Testis (tissue), 3 donors: ENCODE results near the gene SDF4. TPM values are rescaled to one million over a fixed set of nuclear protein-coding genes. Genes with fewer than 3 reads are reported as not detected.

Experiments used
- DNase-seq: peaks from one replicate; pipeline ENCODE4 v3.0.0-alpha.2; 2019
- H3K27ac ChIP-seq, 2 donors: fragments of 200-600 bp; sonication (generic); one replicate each; pipeline ENCODE4 v1.5.1; 2019
- H3K27me3 ChIP-seq: fragments of 200-600 bp; sonication (generic); one replicate; pipeline ENCODE4 v1.5.1; 2019
- H3K36me3 ChIP-seq: fragments of 200-600 bp; sonication (generic); one replicate; pipeline ENCODE4 v1.5.1; 2017; ENCODE audit warnings: low read depth; ENCODE audit errors: missing control alignments
- H3K4me1 ChIP-seq: fragments of 200-600 bp; sonication (generic); one replicate; pipeline ENCODE4 v1.5.1; 2019
- H3K4me3 ChIP-seq, 2 donors: fragments of 200-600 bp; sonication (generic); one replicate each; pipeline ENCODE4 v1.5.1; 2017 to 2019
- H3K9me3 ChIP-seq: fragments of 200-600 bp; sonication (generic); one replicate; pipeline ENCODE4 v1.5.1; 2017
- POLR2A ChIP-seq: fragments of 450-650 bp; IDR thresholded peaks from one replicate; pipeline ENCODE4 v1.6.1; 2017; ENCODE audit warnings: antibody characterized with exemption, mild to moderate bottlenecking, moderate library complexity
- WGBS, 2 donors: methylation state at CpG; one replicate each; pipeline ENCODE4 v1.1.5; 2018; 5-methylcytosine and 5-hydroxymethylcytosine counted together
- intact Hi-C: fragments of 100-400 bp; cut with DNase I; formaldehyde crosslinking; loops from one replicate; pipeline ENCODE4 v1.15.1; 2023; ENCODE audit warnings: low total_unique reads
- polyA plus RNA-seq: library from polyadenylated mRNA; stranded (reverse); fragments of 350-450 nt; fragmentation: Illumina TruSeq; extraction: RNeasy Lipid Tissue Mini Kit (QIAGEN cat#74804); gene quantifications from one replicate; pipeline ENCODE4 v1.2.3, GENCODE V29; 2014; ENCODE audit warnings: low read depth, low replicate concordance; ENCODE audit not compliant: insufficient read depth
- total RNA-seq, 2 donors: library from RNA; depleted of rRNA; stranded (reverse); fragments of >200 nt; gene quantifications; one replicate each; pipeline ENCODE4 v1.2.3, GENCODE V29; 2016
- TF ChIP-seq, protein P1 (sequence below), 3 experiments: fragments of 450-650 bp in 2 of 3; fragments of 200-600 bp in 1 of 3; sonication (generic) in 1 of 3; IDR thresholded peaks; one replicate each; pipeline ENCODE4 v1.5.1; 2016 to 2019; ENCODE audit warnings: antibody characterized with exemption in 3 of 3, mild to moderate bottlenecking in 2 of 3, moderate library complexity in 1 of 3

The SDF4 gene
- total and polyA plus RNA-seq, 3 donors from 2014 or later = 146 to 167 (median 158) TPM

DNA sequence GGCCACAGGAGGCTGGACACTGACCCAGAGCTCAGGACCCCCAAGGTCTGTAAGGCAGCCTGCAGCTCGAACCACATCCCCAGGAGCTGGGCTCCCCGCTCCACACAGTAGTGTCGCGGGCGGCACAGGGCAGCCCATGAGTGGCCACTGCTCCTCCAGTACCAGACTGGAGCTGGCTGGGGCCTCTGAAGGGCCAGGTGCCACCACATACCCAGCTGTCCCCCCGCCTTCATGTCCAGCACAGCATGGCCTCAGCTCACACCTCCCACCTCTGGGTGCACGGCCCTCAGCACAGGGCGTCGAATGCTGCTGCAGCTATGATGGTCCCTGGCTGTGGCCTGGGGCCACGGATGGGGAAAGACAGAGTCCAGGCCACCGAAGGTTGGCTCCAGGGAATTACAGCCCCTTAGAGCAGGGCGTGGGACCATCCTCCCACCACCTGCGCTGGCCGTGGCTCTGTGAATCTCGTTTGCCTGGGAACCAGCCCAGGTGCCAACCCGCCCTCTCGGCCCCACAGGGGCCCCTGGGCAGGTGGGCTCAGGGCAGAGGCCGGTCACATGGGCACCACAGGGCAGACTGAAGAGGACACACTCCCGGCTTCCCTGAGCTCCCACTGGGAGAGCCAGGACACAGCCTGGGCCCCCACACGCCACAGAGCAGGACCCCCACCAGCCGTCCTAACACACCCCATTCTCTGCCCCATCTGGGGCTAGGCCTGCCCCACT, 15.8 kb downstream of the SDF4 start:
- no peaks in the 10 kb centered on the region for H3K9me3 ChIP-seq
- DNase-seq = no peak
- 91% methylated on average over 8 to 21 of the region's 21 CpGs for WGBS, 2 donors
- H3K4me3 ChIP-seq = no peak overlapping the region
- TF ChIP-seq POLR2A = no peak
- TF ChIP-seq, protein P1, sequence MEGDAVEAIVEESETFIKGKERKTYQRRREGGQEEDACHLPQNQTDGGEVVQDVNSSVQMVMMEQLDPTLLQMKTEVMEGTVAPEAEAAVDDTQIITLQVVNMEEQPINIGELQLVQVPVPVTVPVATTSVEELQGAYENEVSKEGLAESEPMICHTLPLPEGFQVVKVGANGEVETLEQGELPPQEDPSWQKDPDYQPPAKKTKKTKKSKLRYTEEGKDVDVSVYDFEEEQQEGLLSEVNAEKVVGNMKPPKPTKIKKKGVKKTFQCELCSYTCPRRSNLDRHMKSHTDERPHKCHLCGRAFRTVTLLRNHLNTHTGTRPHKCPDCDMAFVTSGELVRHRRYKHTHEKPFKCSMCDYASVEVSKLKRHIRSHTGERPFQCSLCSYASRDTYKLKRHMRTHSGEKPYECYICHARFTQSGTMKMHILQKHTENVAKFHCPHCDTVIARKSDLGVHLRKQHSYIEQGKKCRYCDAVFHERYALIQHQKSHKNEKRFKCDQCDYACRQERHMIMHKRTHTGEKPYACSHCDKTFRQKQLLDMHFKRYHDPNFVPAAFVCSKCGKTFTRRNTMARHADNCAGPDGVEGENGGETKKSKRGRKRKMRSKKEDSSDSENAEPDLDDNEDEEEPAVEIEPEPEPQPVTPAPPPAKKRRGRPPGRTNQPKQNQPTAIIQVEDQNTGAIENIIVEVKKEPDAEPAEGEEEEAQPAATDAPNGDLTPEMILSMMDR (IDR thresholded peaks at IDR 0.05) = no peak
- H3K4me1 ChIP-seq = peaks cover 3% of the 10 kb centered on the region
- intact Hi-C loops = no loop called here
- H3K36me3 ChIP-seq = no peaks in the 10 kb centered on the region
- H3K27me3 ChIP-seq = no peaks in the 10 kb centered on the region
- no peak overlapping the region for H3K27ac ChIP-seq

DNA sequence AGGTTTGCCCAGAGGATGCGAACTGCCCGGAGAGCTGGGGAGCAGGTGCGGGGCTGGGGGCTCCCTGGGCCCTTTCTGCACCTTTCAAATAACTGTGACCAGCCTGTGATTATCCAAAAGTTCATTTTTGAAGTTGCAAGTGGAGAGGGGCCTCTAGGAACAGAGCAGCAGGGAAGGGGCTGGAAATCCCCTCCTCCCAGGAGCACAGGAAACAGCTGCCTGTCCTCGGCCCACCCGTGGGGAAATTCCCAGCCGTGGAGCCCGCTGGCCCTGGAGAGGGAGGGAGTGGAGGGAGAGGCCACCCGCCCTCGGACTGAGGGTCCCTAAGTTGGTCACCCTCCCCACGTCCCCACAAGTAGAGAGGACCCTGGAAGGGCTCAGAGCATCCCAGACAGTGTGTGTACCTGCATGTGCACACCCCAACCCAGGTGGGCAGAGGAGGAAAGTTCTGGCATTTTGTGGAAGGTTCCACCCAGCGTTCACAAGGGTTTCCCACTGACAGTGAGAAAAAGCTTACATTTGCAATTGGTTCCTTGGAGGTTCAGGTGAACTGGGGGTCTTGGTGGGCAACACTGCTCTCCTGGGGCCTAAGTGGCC, 16.6 kb downstream of the SDF4 start:
- H3K27me3 ChIP-seq = no peaks in the 10 kb centered on the region
- peaks cover 3% of the 10 kb centered on the region for H3K4me1 ChIP-seq
- DNase-seq = no peak
- intact Hi-C loops = no loop called here
- H3K36me3 ChIP-seq = no peaks in the 10 kb centered on the region
- no peak overlapping the region for H3K4me3 ChIP-seq
- WGBS, 2 donors = 63 to 65% methylated on average over 6 to 11 of the region's 11 CpGs
- H3K27ac ChIP-seq = no peak overlapping the region
- TF ChIP-seq POLR2A = no peak
- TF ChIP-seq, protein P1 (IDR thresholded peaks at IDR 0.05) = no peak
- H3K9me3 ChIP-seq = no peaks in the 10 kb centered on the region

DNA sequence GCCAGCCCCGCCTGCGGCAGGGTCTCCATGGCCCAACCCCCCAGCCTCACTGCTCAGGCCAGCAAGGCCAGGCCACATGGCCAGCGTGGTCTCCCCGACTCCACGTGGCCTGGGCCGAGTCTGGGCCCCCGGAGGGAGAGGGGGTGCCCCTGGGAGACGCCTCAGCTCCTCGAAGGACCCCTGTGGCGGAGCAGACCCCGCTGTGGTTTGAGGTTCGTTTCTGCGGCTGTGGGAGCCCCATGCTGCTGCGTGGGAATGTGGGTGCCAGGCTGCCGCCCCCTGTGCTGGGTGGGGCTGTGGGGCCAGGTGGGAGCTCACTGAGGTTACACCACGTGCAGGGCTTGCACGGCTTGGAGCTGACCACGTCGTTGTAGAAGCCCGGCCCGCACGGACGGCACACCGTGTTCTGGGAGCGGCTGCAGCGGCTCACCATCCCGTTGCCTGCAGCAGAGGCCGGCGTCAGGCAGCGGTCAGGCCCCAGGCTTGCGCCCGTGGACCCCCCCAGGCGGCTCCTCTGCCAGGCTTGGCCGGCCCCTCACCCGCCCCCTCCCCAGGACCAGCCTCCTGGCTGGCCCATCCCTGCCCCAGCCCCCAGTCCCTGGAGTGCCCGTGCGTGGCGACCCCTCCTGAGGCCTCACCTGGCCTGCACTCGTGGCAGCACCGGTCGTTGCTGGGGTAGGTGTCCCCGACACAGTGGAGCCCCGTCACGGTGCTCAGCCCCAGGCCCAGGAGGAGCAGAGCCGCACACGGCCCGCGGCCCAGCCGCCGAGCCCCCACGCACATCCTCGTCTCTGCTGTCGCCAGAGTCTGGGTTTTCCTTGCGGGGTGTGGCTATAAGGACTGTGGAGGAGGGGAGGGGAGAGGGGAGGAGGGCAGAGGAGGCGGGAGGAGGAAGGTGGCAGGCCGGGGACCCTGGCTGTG, 18.2 kb downstream of the SDF4 start, which contains the start of gene TNFRSF4:
Gene TNFRSF4 (minus strand): TSS at position 809 of the 921 bp plus-strand sequence. CDS start 26 bp downstream, at position 783.
- no peak for DNase-seq
- no peak within 1 kb of the TSS for H3K27ac ChIP-seq
- no peak for TF ChIP-seq POLR2A
- H3K4me3 ChIP-seq = no peak within 1 kb of the TSS
- no peaks in the 10 kb centered on the region for H3K9me3 ChIP-seq
- H3K27me3 ChIP-seq = no peaks in the 10 kb centered on the region
- no peaks in the 10 kb centered on the region for H3K36me3 ChIP-seq
- intact Hi-C loops = no loop called here
- WGBS, 2 donors = 61 to 85% methylated on average over 10 to 43 of the region's 56 CpGs
- peaks cover 3% of the 10 kb centered on the region for H3K4me1 ChIP-seq

DNA sequence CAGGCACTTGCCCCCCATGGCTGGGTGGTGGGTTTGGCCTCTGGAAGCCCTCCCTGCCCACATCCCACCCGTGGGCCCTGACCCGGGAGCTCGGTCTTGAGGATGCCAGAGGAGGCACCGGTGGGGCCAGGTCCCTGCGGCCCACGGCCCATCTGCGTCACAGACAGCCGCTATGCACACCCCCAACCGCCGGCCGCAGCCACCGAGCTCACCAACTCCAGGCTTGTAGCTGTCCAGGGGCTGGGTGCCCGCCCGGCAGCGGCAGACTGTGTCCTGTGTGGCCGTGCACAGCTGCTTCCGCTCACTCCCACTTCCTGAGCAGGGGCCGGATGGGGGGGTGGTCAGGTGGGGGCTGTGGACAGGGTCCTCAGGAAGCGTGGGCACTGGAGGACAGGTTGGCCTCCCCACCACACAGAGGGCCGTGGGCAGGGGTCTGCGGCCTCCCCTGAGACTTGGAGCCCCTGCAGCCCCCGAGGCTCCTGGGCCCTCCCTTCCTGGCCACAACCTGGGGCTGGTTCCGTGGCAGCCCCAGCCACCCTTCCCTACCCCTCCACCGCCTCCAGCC, 18.9 kb downstream of the SDF4 start:
- no peaks in the 10 kb centered on the region for H3K36me3 ChIP-seq
- no peak for DNase-seq
- no peak for TF ChIP-seq POLR2A
- TF ChIP-seq, protein P1 (IDR thresholded peaks at IDR 0.05) = no peak
- H3K9me3 ChIP-seq = no peaks in the 10 kb centered on the region
- intact Hi-C loops = no loop called here
- 60 to 74% methylated on average over 1 to 19 of the region's 24 CpGs for WGBS, 2 donors
- H3K4me1 ChIP-seq = peaks cover 8% of the 10 kb centered on the region
- H3K27ac ChIP-seq = no peak overlapping the region
- H3K27me3 ChIP-seq = no peaks in the 10 kb centered on the region
- no peak overlapping the region for H3K4me3 ChIP-seq
